ENCODE results near the gene NOTCH1.

The NOTCH1 gene

DNA sequence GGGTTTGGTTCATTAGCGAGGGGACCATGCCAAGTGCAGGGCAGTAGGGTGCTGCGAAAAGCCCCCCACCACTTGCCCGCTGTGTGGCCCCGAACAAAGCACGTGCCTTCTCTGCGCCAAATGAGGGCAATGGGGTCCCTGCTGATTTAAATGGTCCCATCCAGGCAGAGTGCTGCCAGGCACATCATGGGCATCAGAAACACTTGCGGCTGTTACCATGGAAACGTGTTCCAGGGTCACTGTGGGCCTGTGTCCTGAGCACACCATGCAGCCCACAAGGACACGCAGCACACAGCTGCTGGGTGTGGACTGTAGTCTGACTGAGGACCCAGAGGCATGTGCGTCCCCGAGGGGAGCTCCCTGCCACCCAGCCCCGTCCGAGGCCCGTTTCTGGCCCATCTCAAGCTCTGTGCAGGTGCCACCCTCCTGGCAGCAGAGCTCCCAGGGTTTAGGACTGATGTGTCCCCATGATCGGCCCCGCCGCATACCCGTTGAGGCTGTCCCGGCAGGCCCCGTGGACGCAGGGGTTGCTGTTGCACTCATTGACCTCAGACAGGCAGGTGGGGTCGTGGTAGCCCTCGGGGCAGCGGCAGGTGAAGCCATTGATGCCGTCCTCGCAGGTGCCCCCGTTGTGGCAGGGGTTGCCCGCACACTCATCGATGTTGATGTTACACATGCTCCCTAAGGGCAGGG is 31.7 kb downstream of the NOTCH1 start:
- DNase-seq: no peak

DNA sequence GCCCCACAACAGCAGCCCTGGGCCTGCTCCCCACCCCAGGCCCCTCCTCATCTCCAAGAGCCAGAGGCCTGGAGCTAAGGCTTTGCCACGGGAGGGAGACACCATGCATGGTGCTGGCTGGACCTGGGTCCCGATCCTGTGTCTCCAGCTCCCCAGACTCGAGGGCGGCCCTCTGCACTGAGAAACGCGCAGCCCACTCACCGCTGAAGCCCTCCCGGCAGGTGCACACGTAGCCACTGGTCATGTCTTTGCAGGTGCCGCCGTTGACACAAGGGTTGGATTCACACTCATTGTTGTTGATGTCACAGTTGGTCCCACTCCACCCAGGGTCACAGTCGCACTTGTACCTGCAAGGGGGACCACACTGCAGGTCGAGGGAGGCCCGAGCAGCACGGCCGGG is 32.7 kb downstream of the NOTCH1 start:
- DNase-seq: no peak

DNA sequence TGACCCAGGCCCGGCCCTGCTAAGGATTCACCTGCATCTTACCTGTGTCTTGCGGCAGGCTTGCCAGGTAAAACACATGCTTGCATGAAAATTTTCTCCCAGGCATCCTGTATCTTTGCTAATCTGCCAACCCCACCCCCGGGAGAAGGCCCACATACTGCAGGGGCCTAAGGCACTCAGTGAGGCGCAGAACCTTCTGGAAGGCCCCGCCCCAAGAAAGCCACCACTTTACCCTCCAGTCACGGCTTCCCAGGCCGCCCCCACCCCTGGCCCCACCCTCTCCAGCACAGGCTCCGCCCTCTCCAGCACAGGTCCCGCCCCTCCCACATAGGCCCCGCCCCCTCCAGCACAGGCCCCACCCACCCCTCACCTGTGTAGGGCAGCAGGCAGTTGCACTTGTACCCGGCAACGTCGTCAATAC is 33.2 kb downstream of the NOTCH1 start:
- DNase-seq: no peak

DNA sequence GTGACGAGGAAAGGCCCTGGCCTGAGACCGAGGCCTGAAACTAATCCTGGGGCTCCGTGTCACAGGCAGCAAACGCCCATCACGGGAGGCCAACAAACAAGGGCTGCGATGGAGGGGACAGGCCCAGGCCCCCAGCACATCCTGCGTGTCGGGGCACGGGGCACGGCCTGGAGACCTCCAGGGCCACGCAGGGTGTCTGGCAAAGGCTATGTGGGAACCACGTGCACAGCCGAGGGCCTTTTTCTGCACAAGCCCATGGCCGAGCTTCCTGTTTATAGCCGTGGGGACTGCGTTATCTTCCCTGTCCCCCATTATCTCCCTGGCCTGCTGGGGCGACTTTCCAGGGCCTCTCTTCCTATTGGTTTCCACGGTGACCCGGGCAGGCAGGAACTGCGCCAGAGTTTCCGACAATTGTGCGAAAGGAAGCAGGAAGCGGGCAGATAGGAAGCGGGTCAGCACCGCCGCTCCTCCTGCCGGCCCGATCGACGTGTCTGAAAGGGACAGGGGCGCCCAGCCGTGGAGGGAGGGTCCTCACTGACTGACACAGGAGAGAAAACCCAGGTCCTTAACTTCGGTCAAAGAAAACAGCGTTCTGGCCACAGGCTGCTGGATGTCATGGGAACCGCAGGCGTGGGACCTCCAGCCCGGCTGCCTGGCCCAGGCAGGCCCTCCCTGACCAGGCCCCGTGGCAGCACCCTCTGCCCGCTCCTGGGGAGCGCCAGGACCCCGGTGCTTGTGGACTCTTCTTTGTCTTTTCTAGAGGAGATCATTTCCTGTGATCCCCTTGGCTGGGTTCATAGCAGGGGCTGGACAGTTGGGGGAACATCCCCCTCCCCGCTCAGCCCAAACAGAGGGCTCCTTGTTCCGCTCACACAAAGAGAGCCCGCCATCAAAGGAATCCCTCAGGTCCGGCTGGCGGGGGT is 33.9 kb downstream of the NOTCH1 start:
- DNase-seq: no peak

DNA sequence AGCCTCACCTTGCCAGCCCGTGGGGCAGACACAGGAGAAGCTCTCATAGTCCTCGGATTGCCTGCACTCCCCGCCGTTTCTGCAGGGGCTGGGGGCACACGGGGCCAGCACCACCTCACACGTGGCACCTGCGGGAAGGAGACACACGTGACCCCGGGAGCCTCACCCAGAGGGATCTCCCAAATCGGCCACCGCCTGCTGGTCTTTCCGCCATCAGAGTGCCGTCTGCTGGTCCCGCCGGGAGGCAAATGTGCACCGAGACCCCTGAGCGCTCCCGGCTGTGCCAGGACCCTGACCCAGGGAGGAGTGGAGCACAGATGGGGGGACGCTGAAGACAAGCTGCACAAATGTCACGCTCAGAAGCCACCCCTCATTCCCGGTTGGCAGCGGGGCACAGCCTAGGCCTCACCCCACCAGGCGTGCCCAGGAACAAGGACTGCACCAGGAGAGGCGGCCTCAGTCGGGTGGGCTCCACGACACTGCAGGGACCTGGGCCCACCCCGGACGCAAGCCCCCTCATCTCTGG is 34.6 kb downstream of the NOTCH1 start:
- DNase-seq: no peak

DNA sequence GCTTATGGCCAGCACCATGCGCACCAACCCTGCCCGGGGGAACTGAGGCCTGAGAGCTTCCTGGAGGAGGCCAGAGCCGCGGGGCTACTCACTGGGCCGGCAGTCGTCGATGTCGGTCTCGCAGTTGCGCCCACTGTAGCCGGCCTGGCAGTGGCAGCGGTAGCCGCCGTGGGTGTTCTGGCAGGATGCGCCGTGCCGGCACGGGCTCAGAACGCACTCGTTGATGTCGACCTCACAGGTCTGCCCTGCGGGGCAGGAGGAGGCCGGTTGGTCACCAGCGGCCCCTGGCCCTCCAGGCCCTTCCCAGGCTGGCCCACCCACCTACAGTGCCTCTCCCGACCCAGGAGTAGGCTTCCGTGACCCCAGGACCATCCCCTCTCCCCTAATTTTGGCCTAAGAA is 35.3 kb downstream of the NOTCH1 start:
- no peak for DNase-seq

DNA sequence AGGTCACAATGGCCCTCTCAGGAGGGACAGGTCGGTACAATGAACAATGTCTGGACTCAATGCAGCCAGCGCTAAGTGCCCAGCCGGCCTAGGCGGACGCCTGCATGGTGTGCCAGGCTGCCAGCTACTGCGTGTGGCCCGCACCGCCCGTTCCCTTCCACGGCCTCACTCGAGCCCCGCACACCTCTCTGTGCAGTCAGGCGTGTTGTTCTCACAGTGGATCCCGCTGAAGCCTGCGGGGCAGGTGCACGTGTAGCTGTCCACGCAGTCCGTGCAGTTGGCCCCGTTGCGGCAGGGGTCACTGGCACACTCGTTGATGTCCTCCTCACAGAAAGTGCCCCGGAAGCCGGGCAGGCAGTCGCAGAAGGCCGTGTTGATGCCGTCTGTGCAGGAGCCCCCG is 36.3 kb downstream of the NOTCH1 start:
- DNase-seq: no peak

DNA sequence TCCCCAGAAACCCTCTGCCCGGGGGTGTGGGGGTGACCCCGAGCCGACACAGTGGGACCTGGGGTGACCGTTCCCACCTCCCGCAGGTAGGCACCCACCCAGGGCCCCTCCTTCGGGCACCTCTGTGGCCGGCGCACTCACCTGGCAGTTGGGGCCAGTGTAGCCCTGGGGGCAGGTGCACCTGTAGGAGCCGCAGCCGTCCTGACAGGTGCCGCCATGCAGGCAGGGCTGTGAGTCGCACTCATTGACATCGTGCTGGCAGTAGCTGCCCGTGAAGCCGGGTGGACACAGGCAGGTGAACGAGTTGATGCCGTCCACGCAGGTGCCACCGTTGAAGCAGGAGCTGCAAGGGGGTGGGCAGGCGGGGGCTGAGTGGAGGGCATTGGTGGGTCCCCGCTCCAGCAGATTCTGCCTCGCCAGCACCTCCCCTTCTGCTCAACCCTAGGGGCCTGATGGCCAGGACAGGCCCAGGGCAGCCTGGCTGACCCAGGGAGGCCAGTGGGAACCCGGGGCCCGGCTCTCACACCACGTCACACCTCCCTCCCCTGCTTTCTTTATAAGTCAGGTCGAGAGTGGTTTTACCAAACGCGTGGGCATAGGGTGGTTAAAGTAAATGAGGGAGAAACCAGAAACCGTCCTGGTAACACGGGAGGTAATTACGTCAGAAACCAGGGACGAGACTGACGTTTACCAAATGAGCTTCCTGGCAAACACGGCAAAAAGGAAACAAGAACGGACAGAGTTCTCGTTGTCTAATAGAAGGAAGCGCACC is 36.9 kb downstream of the NOTCH1 start:
- no peak for DNase-seq

DNA sequence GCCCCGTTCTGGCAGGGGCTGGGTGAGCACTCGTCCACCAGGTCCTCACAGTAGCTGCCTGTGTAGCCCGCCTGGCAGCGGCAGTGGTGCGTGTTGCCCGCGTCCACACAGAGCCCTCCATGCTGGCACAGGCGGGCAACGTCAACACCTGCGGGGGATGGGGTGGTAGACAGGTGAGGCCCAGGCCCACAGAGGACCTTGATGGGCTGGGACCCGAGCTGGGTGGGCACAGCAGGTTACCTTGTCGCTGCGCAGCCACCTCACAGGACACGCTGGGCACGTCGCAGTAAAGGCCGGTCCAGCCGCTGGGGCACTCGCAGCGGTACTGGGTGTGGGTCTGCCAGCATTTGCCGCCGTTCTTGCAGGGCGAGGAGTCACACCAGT is 37.9 kb downstream of the NOTCH1 start:
- no peak for DNase-seq

DNA sequence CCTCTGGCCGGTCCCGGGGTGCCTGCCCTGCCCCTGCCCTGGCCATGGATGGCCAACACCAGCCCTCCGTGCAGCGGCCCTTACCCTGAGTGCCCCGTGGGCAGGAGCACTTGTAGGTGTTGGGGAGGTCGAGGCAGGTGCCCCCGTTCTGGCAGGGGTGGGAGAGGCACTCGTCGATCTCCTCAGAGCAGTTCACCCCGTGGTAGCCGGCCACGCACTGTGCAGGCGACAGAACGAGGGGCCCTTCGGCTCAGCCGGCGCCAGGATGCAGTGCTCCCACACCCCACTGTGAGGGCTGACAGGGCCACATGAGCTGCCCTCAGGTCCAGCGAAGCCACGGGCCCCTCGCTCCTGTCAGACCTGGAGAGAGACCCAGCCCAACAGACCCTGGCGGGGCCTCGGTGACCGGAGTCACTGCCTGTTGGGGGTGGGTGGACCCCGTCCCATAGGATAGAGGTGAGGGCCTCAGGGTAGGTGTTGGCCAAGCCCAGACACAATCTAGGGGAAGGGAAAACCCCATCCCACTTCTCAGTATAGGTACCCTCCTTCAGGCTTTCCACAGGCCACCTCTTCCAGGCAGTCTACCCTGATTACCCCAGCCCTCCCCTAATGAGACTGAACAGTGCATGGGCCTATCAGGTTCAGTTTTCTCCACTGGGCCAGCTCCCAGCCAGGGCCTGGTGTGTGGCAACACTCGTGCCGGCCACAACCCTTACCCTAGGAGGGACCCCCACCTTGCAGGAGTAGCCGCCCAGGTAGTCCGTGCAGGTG is 38.4 kb downstream of the NOTCH1 start:
- DNase-seq: no peak

DNA sequence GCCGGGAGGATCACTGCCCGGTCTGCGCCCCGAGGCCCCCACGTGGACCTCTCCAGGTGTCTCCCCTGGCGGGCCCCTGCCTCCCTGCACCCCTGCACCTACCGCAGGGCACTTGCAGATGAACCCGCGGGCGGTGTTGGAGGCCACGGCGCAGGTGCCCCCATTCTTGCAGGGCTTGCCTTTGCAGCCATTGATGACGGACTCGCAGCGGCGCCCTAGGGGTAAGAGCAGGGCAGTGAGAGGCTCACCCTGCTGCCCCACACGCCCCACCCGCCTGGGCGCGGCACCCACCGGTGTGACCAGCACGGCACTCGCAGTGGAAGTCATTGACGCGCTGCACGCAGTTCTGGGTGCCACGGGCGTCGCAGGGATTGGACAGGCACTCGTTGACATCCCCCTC is 39.4 kb downstream of the NOTCH1 start:
- no peak for DNase-seq

DNA sequence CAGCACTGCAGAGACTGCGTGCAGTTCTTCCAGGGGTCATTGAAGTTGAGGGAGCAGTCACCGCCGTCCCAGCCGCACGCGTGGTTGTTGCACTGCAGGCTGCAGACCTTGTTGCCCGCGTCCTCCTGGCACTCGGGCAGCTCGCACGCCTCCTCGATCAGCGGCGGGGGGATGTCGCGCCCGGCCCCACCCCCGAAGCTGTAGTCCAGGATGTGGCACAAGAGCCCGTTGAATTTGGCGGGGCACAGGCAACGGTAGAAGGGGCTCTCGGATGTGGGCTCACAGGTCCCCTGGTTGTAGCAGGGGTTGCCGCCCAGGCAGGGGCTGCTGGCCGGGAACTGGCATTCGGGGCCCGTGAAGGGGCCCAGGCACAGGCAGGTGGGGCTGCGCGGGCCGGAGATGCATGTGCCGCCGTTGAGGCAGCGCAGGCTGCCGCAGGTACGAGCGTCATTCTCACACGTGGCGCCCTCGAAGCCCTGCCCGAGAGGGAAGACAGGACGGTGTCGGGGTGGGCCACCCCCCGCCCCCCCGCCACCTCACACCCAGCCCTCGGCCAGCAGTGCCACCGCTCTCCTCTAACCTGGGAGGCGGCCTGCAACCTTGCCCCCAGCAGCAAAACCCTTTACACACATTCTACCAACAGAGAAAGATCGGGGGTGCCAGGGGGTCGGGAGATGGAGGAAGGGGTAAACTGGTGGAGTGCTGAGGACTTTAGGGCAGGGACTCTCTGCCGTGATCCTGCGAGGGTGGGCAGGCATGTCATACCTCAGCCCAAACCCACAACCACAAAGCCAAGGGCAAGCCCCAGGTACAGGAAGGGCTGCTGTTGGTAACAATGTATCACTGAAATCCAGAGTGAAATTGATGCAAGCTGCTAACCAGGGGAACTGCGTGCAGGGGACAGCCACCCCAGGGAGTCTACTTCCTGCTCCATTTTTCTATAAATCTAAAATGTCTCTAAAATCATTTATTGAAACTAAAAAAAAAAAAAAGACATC is 40.1 kb downstream of the NOTCH1 start:
- no peak for DNase-seq

DNA sequence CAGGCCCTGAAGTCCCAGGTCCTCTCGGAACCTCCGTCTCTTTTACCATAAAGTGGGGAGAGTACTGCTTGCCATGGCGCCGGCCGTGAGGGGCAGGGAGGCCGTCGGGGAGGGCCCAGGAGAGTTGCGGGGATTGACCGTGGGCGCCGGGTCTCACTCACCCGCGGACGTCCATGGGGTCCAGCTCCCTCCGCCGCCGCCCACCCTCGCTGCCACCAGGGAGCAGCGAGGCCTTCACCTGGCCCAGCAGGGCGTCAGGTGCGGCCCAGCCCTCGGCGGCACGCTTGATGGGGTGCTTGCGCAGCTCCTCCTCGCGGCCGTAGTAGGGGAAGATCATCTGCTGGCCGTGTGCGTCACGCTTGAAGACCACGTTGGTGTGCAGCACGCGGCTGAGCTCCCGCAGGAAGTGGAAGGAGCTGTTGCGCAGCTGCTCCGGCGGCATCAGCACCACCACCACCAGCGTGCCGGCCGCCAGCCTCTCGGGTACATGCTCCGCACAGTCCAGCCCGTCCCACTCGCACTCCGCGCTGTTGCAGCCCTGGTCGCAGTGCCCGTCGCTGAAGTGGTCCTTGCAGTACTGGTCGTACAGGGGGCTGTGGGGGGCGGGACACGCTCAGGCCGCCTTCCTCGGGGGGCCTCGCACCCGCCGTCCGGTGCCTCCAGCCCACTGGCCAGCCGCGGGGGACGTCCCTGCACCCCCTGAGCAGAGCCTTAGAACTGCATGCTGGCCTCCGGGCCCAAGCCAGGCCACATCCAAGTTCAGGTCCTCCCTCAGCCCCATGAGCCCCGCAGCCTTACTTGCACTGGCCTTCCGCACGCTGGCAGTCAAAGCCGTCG is 41.1 kb downstream of the NOTCH1 start:
- peak in 1 of 2 experiments; percentile 21 for DNase-seq

DNA sequence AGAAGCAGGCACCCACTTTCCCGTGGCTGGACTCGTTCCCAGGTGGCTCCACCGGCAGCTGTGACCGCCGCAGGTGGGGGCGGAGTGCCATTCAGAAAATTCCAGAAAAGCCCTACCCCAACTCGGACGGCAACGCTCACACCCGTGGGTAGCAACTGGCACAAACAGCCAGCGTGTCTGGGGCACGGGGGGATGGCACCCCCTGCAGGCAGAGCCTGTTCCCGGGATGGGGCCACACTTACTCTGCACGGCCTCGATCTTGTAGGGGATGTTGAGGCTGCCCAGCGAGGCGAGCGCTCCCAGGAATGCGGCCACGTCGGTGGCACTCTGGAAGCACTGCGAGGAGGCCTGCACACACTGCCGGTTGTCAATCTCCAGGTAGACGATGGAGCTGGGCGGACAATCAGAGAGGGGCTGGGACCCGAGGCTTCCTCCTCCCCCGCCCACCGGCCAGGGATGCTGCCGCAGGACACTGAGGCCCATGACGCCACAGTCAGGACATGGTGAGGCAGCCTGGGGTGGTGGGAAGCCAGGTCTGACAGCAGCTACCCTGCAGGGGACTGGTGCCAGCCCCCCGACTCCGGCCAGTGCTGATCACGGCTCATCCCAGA is 42.8 kb downstream of the NOTCH1 start:
- no peak for DNase-seq

DNA sequence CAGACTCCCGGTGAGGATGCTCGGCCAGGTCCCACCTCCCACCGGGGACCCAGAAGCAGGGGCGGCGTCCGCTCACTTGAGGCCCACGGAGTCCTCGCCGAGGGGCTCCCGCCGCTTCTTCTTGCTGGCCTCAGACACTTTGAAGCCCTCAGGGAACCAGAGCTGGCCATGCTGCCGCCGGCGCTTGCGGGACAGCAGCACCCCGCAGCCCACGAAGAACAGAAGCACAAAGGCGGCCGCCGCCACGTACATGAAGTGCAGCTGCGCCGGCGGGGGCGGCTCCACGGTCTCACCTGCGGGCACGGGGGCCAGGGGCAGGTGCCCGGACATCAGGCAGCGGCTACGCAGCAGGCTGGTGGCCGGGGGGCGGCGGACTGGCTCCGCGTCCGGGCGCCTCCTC is 43.7 kb downstream of the NOTCH1 start:
- DNase-seq: no peak

DNA sequence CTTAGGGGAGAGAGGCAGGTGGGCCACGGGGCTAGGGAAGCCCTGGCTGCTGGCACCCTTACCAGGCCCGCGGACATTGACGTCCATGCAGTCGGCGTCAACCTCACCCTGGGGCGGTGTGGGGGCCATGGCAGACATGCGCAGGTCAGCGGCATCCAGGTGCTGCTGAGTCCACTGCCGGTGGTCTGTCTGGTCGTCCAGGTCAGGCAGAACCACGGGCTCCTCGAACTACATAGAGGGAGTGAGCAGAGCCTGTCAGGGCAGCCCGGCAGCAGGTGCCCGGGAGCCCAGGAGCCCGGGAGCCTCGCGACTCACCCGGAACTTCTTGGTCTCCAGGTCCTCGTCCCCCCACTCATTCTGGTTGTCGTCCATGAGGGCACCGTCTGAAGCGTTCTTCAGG is 44.2 kb downstream of the NOTCH1 start:
- no peak for DNase-seq

DNA sequence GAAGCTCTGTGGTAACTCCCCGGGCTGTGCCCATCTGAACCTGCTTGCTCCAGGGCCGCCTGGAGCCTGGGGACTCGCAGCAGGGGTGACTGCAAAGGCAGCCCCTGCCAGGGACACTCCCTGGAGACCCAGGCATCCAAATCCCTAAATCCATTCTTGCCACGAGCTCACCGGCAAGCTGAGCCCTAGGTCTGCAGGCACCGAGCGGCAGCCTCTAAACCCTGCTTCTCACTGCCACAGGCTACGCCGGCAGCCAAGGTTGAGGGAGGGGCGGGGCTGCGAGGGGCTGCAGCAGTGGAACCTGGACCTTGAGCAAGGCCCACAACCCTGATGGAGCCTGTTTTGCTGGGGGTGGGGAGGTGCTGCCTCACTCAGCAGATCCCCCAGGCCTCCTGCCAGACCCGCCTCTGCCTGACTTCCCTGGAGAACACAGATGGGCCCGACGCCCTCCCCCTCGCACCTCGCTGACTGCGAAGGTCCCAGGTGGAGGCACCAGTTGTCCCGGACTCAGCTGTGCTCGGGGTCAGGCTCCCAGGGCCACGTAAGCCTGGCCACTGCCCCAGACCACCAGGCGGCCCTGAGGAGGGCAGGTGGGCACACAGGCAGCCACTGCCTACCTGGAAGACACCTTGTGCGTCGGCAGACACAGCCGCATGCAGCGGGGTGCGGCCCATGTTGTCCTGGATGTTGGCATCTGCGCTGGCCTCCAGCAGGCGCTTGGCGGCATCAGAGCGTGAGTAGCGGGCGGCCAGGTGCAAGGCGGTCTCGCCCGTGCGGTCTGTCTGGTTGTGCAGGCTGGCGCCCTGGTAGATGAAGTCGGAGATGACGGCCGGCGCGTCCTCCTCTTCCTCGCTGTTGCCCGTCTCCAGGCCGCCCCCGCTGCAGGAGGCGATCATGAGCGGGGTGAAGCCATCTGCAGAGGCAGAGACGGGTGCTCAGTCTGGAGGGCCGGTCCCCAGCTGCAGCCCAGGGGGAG is 45.6 kb downstream of the NOTCH1 start:
- peak in 1 of 2 experiments; percentile 35 for DNase-seq

Measured in NCI-H1930 (cell line).